ENCODE data around the gene EXOC3L1.

DNA sequence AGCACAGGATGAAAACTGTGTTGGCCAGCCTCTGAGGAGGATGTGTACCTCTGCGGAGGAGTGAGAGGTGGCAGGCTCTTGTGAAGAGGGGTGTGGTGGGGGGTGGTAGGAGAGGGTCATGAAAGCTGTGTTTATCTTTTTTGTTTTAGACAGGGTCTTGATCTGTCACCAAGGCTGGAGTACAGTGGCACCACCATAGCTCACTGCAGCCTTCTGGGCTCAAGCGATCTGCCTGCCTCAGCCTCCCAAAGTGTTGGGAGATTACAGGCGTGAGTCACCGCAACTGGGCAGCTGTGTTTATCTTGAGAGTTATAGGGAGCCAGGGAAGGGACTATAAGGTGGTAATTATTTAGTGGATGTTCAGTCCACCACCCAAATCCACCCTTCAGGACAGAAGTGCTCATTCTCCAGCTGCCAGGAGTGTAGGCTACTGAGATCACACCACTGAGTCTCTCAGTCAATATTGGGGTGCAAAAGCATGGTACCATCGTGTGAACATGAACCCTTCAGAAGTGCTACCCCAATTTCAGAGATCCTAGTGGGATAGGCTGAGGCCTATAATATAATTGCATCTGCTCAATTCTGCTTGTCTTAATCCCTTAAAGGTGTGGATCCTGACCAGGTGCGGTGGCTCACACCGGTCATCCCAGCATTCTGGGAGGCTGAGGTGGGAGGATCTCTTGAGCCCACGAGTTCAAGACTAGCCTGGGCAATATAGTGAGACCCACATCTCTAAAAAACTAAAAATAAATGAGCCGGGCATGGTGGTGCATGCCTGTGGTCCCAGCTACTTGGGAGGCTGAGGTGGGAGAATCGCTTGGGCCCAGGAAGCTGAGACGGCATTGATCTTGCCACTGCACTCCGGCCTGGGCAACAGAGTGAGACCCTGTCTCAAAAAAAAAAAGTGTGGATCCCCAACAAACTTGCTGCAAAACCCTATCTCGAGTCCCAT, 788 bp upstream of the EXOC3L1 start:
- TF ChIP-seq, protein P1, sequence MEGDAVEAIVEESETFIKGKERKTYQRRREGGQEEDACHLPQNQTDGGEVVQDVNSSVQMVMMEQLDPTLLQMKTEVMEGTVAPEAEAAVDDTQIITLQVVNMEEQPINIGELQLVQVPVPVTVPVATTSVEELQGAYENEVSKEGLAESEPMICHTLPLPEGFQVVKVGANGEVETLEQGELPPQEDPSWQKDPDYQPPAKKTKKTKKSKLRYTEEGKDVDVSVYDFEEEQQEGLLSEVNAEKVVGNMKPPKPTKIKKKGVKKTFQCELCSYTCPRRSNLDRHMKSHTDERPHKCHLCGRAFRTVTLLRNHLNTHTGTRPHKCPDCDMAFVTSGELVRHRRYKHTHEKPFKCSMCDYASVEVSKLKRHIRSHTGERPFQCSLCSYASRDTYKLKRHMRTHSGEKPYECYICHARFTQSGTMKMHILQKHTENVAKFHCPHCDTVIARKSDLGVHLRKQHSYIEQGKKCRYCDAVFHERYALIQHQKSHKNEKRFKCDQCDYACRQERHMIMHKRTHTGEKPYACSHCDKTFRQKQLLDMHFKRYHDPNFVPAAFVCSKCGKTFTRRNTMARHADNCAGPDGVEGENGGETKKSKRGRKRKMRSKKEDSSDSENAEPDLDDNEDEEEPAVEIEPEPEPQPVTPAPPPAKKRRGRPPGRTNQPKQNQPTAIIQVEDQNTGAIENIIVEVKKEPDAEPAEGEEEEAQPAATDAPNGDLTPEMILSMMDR (IDR thresholded peaks at IDR 0.05): no peak
- TF ChIP-seq POLR2A (IDR thresholded peaks at IDR 0.05): no peak
